GM21447 (cell line): ENCODE data around the gene ARHGEF7.

ENCODE experiments used
- ATAC-seq: cut with Tn5 transposase; IDR thresholded peaks from one replicate; pipeline ENCODE4 v1.9.1; 2021; ENCODE audit not compliant: unreplicated experiment

The ARHGEF7 gene

DNA sequence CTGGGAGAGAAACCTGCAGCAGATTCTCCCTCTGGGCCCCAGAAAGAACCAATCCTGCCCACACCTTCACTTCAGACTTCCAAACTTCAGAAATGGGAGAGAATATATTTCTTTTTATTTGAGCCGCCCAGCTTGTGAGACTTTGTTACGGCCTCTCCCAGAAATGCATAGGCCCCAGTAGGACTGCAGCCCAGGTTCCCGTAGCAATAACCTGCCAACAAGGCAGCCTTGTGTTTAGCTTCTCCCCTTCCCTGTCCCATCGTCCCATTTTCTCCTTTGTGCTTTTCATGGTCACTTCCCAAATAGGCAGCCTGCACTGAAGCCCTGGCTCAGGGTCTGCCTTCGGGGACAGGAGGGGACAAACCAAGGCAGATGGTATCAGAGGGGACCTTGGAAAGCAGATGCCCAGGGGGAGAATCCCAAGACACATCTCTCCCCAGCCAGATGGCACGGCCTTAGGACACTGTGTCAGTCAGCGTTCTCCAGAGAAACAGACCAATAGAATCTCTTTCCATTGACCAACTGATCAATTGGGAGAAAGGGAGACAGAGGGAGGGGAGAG lies 3.7 kb upstream of the ARHGEF7 start:
- ATAC-seq: no peak

DNA sequence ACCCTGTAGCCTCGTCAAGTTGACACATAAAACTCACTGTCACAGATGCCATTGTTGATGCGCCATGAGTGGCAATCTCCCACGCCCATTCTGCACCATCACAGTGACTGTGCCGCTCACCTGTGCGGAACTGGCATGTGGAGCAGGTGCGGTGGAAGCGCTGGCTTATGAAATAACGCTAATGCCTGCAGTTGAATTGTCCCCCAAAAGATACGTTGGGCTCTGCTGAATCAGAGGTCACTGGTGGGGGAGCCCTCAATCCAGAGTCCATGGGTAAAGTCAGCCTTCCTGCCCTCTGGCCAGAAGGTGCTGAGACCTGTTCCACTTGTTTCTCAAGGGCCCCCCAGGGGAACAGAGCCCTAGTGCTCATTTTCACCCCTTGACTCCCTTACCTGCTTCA lies 2.9 kb upstream of the ARHGEF7 start:
- ATAC-seq: no peak

- no peak for ATAC-seq
Measured at GRCh38 chr13:111114362-111115060, 599 bp upstream of the ARHGEF7 start.

GRCh38 chr13:111115965-111116521 lies 933 bp downstream of the ARHGEF7 start:
- no peak for ATAC-seq

- no peak for ATAC-seq
Measured at GRCh38 chr13:111116856-111117255, 1.7 kb downstream of the ARHGEF7 start.

DNA sequence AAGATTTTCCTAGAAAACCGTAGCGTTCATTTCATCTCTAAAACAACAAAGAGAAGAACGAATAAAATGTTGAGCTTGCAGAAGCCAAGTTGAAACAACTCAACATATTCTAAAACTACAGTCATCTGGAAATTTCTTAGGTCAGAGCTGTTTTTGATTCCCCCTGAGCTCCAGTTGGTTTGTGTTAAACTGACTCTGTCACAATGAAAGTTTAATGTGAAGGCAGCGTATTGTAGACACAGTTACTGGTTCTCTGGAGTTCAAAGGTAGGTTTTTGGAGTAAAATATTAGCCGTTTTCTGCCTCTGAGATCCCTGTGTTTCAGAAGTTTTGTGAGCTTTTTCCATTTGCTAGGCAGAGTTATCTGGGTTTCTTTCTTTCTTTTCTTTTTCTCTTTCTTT lies 2.2 kb downstream of the ARHGEF7 start:
- no peak for ATAC-seq

DNA sequence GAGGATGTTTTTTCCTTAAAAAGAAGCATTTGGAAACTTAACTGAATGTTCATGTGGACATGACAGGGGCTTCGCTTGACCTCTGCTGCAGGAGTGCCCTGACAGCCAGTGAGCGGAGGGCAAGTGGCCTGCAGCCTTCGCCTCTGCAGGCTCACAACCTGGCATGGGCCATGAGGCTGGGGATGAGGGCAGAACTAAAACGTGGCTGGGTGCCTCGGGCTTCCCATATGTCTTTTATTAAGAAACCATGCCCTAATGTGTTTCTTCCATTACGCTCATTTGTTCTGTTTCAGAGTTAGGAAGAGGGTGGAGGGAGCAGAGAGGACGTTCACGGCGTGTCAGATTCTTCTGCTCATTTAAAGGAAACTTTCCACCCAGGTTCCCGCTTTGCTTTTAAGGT lies 2.9 kb downstream of the ARHGEF7 start:
- no peak for ATAC-seq

GRCh38 chr13:111118898-111119607 lies 3.9 kb downstream of the ARHGEF7 start:
- ATAC-seq: no peak

DNA sequence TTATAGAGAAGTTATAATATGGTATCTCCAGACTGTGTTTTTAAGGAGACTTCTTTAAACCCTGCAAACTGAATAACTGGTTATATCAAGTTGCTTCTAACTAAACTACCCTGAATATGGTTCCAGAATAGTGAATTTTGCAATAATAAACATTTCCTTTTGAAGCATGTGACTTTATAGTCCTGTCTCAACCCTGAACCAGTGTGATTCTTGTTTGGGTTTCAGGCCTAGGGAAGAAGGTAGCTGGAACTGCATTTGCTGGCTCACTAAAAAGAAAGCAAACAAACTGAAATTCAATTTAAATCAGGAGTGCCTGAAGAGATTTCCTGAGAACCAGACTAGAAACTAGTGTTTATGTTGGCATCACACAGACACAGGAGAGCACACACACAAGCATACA lies 4.9 kb downstream of the ARHGEF7 start:
- ATAC-seq: no peak

GRCh38 chr13:111120422-111120821 lies 5.3 kb downstream of the ARHGEF7 start:
- no peak for ATAC-seq

GRCh38 chr13:111120913-111121312 lies 5.8 kb downstream of the ARHGEF7 start:
- no peak for ATAC-seq

DNA sequence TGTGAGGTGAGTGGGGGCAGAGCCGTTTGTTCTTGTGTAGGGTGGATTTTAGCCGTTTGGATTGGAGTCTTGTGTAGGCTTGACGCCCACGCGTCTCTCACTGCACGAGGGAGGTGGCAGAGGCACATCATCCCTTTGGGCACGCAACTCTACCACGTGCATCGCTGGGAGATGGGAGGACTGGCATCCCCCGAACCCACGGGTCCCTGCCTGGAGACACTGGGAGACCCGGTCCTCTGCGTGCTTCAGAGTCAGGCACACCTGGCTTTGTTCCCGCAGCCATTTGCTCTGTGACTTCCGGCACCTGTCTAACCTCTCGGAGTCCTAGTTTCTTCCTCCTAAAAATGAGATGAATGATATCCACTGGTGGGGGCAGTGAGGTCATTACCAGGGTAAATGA lies 6.4 kb downstream of the ARHGEF7 start:
- ATAC-seq: no peak

DNA sequence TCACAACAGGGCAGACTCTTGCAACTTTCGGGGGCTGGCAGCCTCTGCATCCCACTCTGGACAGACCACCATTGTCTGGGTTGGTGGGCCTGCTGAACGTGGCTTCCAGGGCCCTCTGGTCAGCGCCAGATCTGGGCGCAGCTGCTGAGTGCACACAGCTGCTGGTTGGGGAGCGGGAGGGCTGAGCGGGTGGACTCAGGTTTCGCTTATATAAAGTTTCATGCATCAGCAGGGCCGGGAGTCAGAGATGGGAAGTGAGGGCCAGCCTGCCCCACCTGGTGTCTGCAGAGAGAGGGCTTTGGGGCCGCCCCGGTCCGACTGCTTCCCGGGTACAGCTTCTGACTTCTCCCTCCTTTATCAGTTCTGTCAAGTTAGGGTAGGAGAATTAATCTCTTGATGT lies 6.9 kb downstream of the ARHGEF7 start:
- ATAC-seq: no peak

DNA sequence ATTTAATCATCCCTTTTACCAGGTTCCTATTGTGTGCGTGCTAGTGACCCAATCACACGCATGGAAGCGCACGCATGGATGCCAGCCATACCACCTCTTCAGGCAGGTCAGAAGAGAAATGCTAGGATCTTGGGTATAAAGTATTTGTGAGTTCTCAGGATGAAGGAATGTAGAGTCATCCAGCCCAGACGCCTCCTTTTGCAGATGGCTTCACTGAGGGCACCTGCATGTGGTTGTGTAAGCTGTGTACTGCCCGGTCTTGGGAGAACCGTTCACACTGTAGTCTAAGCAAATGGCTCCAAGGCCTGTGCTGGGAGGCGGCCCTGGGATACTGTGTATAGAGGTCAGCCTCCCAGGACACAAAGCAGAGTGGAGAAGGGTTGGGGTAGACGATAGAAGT lies 7.5 kb downstream of the ARHGEF7 start:
- no peak for ATAC-seq

- ATAC-seq: no peak
Measured at GRCh38 chr13:111123221-111123620, 8.1 kb downstream of the ARHGEF7 start.

GRCh38 chr13:111123649-111124048 lies 8.5 kb downstream of the ARHGEF7 start:
- no peak for ATAC-seq

- no peak for ATAC-seq
Measured at GRCh38 chr13:111126509-111126908, 11.4 kb downstream of the ARHGEF7 start.

- ATAC-seq: peak; percentile 99
Measured at GRCh38 chr13:111129465-111130115, 14.5 kb downstream of the ARHGEF7 start.

GRCh38 chr13:111130116-111130508 lies 15.0 kb downstream of the ARHGEF7 start:
- ATAC-seq: no peak

- ATAC-seq: no peak
Measured at GRCh38 chr13:111131048-111131447, 15.9 kb downstream of the ARHGEF7 start.

DNA sequence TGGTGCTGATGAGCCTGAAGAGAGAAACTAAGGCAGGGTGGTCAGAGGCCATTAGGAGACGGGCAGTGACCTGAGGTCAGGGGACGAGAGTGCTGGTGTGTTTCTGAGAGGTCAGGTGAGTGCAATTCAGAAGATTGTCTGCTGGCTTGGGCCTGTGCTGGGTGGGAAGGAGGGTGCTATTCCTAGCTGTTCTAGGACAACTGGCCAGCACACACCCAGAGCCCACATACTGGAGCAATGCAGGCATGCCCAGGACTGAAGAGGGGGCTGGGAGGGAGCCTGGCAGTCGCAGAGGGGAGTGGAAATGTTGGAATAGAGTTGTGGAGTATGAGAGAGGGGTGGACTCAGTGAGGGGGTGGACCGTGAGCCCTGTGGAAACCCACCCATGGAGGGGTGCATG lies 16.5 kb downstream of the ARHGEF7 start:
- no peak for ATAC-seq

- no peak for ATAC-seq
Measured at GRCh38 chr13:111132948-111133347, 17.8 kb downstream of the ARHGEF7 start.
